HG03521 (cell line): ENCODE measurements around the gene RNASEH2B.

Experiments
- ATAC-seq: cut with Tn5 transposase; IDR thresholded peaks from one replicate; pipeline ENCODE4 v1.9.1; 2021; ENCODE audit warnings: mild to moderate bottlenecking, moderate library complexity; ENCODE audit not compliant: unreplicated experiment

Gene RNASEH2B

GRCh38 chr13:50905256-50905655 is 4.3 kb upstream of the RNASEH2B start:
- no peak for ATAC-seq

GRCh38 chr13:50907781-50908180 is 1.8 kb upstream of the RNASEH2B start:
- no peak for ATAC-seq

GRCh38 chr13:50908371-50908770 is 1.2 kb upstream of the RNASEH2B start:
- no peak for ATAC-seq

- ATAC-seq: no peak
Measured at GRCh38 chr13:50910485-50910805, 854 bp downstream of the RNASEH2B start.

GRCh38 chr13:50911081-50911631 is 1.6 kb downstream of the RNASEH2B start:
- ATAC-seq: no peak

- ATAC-seq: peak; percentile 42
Measured at GRCh38 chr13:50911937-50912795, 2.6 kb downstream of the RNASEH2B start.

GRCh38 chr13:50912851-50913250 is 3.3 kb downstream of the RNASEH2B start:
- ATAC-seq: no peak

- ATAC-seq: no peak
Measured at GRCh38 chr13:50914176-50914700, 4.6 kb downstream of the RNASEH2B start.

- ATAC-seq: no peak
Measured at GRCh38 chr13:50914848-50915247, 5.3 kb downstream of the RNASEH2B start.

GRCh38 chr13:50915565-50915964 is 6.0 kb downstream of the RNASEH2B start:
- ATAC-seq: peak; percentile 41

GRCh38 chr13:50916701-50917184 is 7.2 kb downstream of the RNASEH2B start:
- ATAC-seq: no peak

GRCh38 chr13:50917572-50917971 is 8.0 kb downstream of the RNASEH2B start:
- no peak for ATAC-seq

GRCh38 chr13:50918567-50918966 is 9.0 kb downstream of the RNASEH2B start:
- no peak for ATAC-seq

GRCh38 chr13:50919277-50919676 is 9.7 kb downstream of the RNASEH2B start:
- no peak for ATAC-seq

GRCh38 chr13:50921706-50922105 is 12.1 kb downstream of the RNASEH2B start:
- no peak for ATAC-seq

- ATAC-seq: no peak
Measured at GRCh38 chr13:50923272-50923671, 13.7 kb downstream of the RNASEH2B start.

- ATAC-seq: no peak
Measured at GRCh38 chr13:50924025-50924424, 14.4 kb downstream of the RNASEH2B start.

GRCh38 chr13:50927701-50928100 is 18.1 kb downstream of the RNASEH2B start:
- ATAC-seq: no peak

- no peak for ATAC-seq
Measured at GRCh38 chr13:50928102-50928501, 18.5 kb downstream of the RNASEH2B start.

GRCh38 chr13:50928659-50929462 is 19.3 kb downstream of the RNASEH2B start:
- no peak for ATAC-seq

GRCh38 chr13:50932091-50932490 is 22.5 kb downstream of the RNASEH2B start:
- no peak for ATAC-seq
